C4-2B (cell line): ENCODE data around the gene MED15.
"Not testable (repeated sequence)": the region's sequence is repeated elsewhere in the genome, so short reads cannot be mapped to it uniquely, and the experiment has no call there.

ENCODE experiments used
- H3K27ac ChIP-seq: fragments of 450-650 bp; 2 replicates; pipeline ENCODE4 v1.5.1; 2017
- CTCF ChIP-seq: fragments of 450-650 bp; conservative IDR thresholded peaks from 2 replicates; pipeline ENCODE4 v1.5.1; 2017; ENCODE audit warnings: mild to moderate bottlenecking
- ZFX ChIP-seq: fragments of 450-650 bp; IDR thresholded peaks from 2 replicates; pipeline ENCODE4 v1.6.1; 2017

Gene MED15

GRCh38 chr22:20497426-20497825 lies 10.0 kb upstream of the MED15 start:
- H3K27ac ChIP-seq: peak overlapping the region; percentile 75; the same call in 1 of the 2 replicates
- no peak for TF ChIP-seq ZFX
- no peak for TF ChIP-seq CTCF

DNA sequence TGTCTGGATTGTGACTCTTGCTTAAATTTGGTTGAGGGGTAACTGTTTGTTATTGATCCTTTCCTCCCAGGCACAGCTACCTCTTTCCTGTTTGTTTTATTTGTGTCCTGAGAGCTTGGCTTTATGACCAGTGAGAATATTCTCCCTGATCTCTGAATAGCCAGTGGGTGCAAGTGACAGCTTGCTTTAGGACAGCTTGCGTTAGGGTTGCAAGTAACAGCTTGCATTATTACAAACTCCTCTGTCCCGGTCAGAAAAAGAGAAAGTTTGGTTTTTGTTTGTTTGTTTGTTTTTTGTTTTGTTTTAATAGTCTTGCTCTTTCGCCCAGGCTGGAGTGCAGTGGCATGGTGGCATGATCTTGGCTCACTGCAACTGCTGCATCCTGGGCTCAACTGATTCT lies 8.5 kb upstream of the MED15 start:
- no peak for TF ChIP-seq CTCF
- no peak for TF ChIP-seq ZFX

DNA sequence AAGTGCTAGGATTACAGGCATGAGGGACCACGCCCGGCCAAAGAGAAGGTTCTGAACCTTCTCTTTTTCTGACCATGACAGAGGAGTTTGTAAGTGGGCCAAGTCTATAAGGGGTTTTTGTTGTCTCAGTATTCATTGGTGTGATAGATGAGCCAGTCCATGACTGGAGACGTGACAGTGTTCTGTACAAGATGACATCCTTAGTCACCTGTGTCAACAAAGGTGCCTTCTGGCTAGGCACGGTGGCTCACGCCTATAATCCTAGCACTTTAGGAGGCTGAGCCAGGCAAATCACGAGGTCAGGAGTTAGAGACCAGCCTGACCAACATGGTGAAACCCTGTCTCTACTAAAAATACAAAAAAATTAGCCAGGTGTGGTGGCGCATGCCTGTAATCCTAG lies 7.6 kb upstream of the MED15 start:
- TF ChIP-seq ZFX (no peak), CTCF (no peak)
- peak overlapping the region; percentile 36 for H3K27ac ChIP-seq

More for the DNA sequence above, 8.5 kb upstream of the MED15 start:
- peak overlapping the region; percentile 36; the same call in 1 of the 2 replicates for H3K27ac ChIP-seq

DNA sequence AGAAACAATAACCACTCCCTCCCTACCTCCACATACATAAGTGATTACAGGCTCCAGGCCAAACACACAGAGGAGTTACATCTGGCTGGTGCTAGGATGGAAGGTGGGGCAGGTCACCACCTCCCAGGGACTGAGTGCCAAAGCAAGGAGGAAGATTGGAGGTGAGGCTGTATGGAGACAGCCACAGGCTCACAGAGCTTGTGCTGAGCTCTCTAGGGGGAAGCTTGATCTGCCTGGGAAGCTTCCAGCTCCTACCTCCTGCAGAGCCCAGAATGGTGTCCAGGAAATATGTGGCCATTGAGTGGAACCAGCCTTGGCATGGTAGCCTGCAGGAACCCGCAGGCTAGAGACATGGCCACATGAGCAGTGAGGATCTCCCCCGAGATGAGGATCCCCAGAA lies 3.6 kb upstream of the MED15 start:
- no peak overlapping the region for H3K27ac ChIP-seq
- TF ChIP-seq CTCF: no peak
- no peak for TF ChIP-seq ZFX

DNA sequence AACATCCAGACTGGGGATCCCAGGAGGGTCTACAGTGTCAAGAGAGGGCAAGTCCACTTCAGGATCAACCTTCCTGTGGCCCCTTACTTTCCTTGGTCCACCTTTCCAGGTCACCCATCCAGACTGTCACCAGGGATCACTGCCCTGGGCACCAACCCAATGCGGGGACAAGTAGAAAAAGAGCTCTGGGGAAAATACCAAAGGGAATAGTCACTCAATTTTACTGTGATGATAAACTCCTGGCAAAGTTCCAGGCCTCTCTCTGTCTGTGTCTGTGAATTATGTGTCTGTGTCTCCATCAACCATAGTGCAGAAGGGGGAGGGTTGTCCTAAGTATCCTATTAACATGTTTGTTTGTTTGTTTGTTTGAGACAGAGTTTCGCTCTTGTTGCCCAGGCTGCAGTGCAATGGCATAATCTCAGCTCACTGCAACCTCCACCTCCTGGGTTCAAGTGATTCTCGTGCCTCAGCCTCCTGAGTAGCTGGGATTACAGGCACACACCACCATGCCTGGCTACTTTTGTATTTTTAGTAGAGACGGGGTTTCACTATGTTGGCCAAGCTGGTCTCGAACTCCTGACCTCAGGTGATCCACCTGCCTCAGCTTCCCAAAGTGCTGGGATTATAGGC lies 3.0 kb upstream of the MED15 start:
- H3K27ac ChIP-seq: not testable (repeated sequence)

DNA sequence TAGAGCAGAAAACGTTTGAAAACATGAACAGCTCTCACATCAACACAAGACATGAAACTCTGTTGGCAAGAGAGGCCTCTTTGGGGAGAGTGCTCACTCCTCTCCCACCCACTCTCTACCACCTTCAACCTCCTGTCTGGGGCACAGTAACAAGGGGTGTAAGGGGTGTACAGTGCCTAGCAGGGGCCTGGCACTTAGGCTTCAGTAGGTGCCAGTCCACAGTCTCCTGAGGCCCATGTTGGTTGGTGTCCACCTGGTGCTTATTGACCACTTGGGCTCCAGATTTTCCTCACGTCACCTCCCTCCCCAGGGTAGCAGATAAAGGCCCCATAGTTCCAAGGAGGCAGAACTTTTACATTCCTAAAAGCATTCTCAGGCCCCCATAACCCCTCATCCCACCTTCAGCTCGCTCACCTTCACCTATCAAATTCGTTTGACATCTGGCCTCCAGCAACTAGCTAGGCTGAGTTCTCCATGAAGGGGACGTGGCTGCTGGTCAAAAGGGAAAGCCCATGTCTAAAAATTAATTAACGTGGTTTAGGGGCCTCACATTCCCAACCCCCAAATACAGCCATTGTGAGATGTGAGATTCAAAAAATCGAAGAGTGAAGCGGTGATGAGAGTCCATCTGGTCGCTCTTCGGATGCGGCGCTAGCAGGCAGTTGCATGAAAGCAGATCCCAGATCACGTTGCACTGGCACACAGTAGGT lies 712 bp upstream of the MED15 start:
- peak overlapping the region; percentile 85 for H3K27ac ChIP-seq

DNA sequence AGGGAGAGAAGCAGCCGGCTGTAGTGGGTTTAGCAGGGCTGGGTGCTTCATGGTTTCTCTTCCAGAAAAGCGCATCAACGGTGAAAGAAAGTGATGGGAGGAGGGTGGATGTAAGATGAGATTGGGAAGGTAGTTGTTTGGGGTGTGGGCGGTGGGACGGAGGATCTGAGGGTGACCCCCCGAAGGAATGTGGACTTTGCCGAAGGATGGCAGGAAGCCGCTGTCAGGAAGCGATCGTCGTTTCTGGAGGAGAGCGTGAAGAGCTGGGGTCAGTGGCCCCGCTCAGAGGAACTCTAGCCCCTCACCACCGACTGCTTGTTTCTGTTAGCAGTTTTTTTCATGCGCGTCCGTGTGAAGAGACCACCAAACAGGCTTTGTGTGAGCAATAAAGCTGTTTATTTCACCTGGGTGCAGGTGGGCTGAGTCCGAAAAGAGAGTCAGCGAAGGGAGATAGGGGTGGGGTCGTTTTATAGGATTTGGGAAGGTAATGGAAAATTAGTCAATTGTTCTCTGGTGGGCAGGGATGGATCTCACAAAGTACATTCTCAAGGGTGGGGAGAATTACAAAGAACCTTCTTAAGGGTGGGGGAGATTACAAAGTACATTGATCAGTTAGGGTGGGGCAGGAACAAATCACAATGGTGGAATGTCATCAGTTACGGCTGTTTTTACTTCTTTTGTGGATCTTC lies 801 bp downstream of the MED15 start:
- H3K27ac ChIP-seq: peak overlapping the region; percentile 85

More for the DNA sequence above, 712 bp upstream of the MED15 start:
- TF ChIP-seq CTCF: no peak
- no peak for TF ChIP-seq ZFX

DNA sequence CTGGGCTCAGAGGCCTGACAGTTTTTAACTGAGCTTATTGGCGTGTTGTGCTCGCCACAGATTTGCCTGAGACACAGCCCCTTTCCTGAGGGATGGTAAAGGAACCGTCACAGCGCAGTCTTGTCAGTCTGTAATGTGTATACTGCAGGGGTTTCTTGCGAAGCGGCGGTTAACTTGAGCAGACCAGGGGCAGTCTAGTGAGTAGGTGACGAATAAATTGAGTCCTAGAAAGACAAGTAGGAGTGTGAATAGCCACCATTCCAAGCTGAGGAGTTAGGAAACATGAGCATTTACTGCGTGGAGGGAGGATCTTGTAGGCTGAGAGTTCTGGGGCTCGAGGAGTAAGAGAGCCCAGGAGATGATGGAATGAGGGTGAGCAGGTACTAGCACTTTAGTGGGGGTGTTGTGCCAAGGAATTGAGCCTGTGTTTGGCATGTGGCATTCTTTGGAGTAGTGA lies 1.4 kb downstream of the MED15 start:
- H3K27ac ChIP-seq: no peak overlapping the region; the same call in 1 of the 2 replicates
- TF ChIP-seq ZFX (no peak), CTCF (no peak)
